Endothelial cell of umbilical vein (primary cell): Measurements from ENCODE around the gene CSTF3. TPM values are rescaled to one million over a fixed set of nuclear protein-coding genes. Genes with fewer than 3 reads are reported as not detected.

Experiments
- Bru-seq: library from RNA; stranded (reverse); fragments of 400-500 nt; gene quantifications from one replicate; lab custom pipeline; 2021; lab: Mats Ljungman, UMichigan
- BruChase-seq, 2 experiments: library from RNA; stranded (reverse); fragments of 400-500 nt; gene quantifications; one replicate each; lab custom pipeline; 2021; lab: Mats Ljungman, UMichigan
- BruUV-seq: library from RNA; stranded (reverse); fragments of 400-500 nt; replicated peaks from 2 replicates; lab custom pipeline; 2021; lab: Mats Ljungman, UMichigan
- CTCF ChIA-PET: fragments of 300-600, 350-600 bp; sonication (Branson Sonifier 250); formaldehyde crosslinking; loops from one replicate; lab custom pipeline; 2021; ENCODE audit warnings: antibody characterized with exemption, inconsistent platforms; lab: Charles Lee
- POLR2A ChIA-PET: fragments of 300-600, 350-600 bp; sonication (Branson Sonifier 250); formaldehyde crosslinking; loops from one replicate; lab custom pipeline; 2021; ENCODE audit warnings: antibody characterized with exemption, inconsistent platforms; lab: Charles Lee
- DNase-seq: peaks from one replicate; pipeline ENCODE4 v3.0.0-alpha.2; 2011; ENCODE audit warnings: low read depth, low spot score
- FAIRE-seq: peaks from 2 replicates; lab custom pipeline; 2011; peaks lifted over from hg19 to GRCh38; lab: Jason Lieb, UNC
- H2AFZ ChIP-seq: 2 replicates; pipeline ENCODE4 v1.6.0; 2012; ENCODE audit warnings: low read depth, low read length, control low read depth, inconsistent platforms
- H3K27ac ChIP-seq: 2 replicates; pipeline ENCODE4 v1.5.1; 2011; ENCODE audit warnings: low read depth, mild to moderate bottlenecking, control low read depth, low read length, moderate library complexity; ENCODE audit not compliant: insufficient read depth
- H3K27me3 ChIP-seq, 2 experiments: 2 replicates each; pipeline versions ENCODE4 v1.6.0 to v1.6.1; 2011; ENCODE audit warnings: low read length in 2 of 2, mixed read lengths in 1 of 2; ENCODE audit not compliant: control insufficient read depth in 2 of 2, insufficient read depth in 2 of 2
- H3K36me3 ChIP-seq, 2 experiments: 2 replicates in 1 of 2; 3 replicates in 1 of 2; pipeline ENCODE4 v1.5.1; 2011; ENCODE audit warnings: low read length in 2 of 2, mild to moderate bottlenecking in 1 of 2, moderate library complexity in 1 of 2; ENCODE audit not compliant: control insufficient read depth in 2 of 2, insufficient read depth in 2 of 2; ENCODE audit errors: extremely low read depth in 1 of 2
- H3K4me1 ChIP-seq: 3 replicates; pipeline ENCODE4 v1.5.1; 2011; ENCODE audit warnings: mild to moderate bottlenecking, low read length; ENCODE audit not compliant: control insufficient read depth, insufficient read depth; ENCODE audit errors: extremely low read depth
- H3K4me2 ChIP-seq: 2 replicates; pipeline ENCODE4 v1.6.1; 2011; ENCODE audit warnings: low read length, control low read depth, mixed read lengths; ENCODE audit not compliant: insufficient read depth
- H3K4me3 ChIP-seq, 3 experiments: fragments of 200-600 bp in 1 of 3; sonication (generic), shearing (Covaris generic) in 1 of 3; replicated peaks in 1 of 3; 2 replicates each; pipeline ENCODE4 v1.5.1; 2011 to 2016; ENCODE audit warnings: control low read depth in 3 of 3, low read length in 3 of 3, mild to moderate bottlenecking in 2 of 3, inconsistent platforms in 1 of 3, low read depth in 1 of 3, moderate library complexity in 1 of 3; ENCODE audit not compliant: insufficient read depth in 1 of 3
- H3K79me2 ChIP-seq: 2 replicates; pipeline ENCODE4 v1.6.0; 2012; ENCODE audit warnings: low read length, inconsistent platforms; ENCODE audit not compliant: control insufficient read depth, insufficient read depth
- H3K9ac ChIP-seq: replicated peaks from 2 replicates; pipeline ENCODE3; 2011; ENCODE audit warnings: low read length, control low read depth; ENCODE audit not compliant: insufficient read depth; ENCODE audit errors: extremely low read depth
- H3K9me1 ChIP-seq: replicated peaks from 3 replicates; pipeline ENCODE4 v1.6.0; 2011; ENCODE audit warnings: mild to moderate bottlenecking, low read length; ENCODE audit not compliant: control insufficient read depth, insufficient read depth; ENCODE audit errors: extremely low read depth
- H3K9me3 ChIP-seq: replicated peaks from 2 replicates; pipeline ENCODE4 v1.5.1; 2012; ENCODE audit warnings: low read length, inconsistent platforms; ENCODE audit not compliant: control insufficient read depth, insufficient read depth
- H4K20me1 ChIP-seq: replicated peaks from 2 replicates; pipeline ENCODE3; 2011; ENCODE audit warnings: mild to moderate bottlenecking, low read length; ENCODE audit not compliant: control insufficient read depth, insufficient read depth; ENCODE audit errors: extremely low read depth
- EZH2 ChIP-seq: IDR thresholded peaks from 2 replicates; pipeline ENCODE4 v1.6.1; 2012; ENCODE audit warnings: borderline replicate concordance, low read depth, mild to moderate bottlenecking, moderate library complexity, low read length, inconsistent platforms; ENCODE audit not compliant: severe bottlenecking
- FOS ChIP-seq: IDR thresholded peaks from 2 replicates; pipeline ENCODE4 v1.6.1; 2011; ENCODE audit warnings: mild to moderate bottlenecking, low read length, moderate library complexity, borderline replicate concordance; ENCODE audit not compliant: insufficient read depth
- GATA2 ChIP-seq: IDR thresholded peaks from 2 replicates; pipeline ENCODE4 v1.7.0; 2011; ENCODE audit warnings: low read depth, mild to moderate bottlenecking, moderate library complexity, mixed read lengths, low read length; ENCODE audit not compliant: insufficient read length, insufficient read depth
- POLR2A ChIP-seq: IDR thresholded peaks from 2 replicates; pipeline ENCODE4 v1.6.1; 2012; ENCODE audit warnings: low read depth, mild to moderate bottlenecking, control low read depth, low read length
- POLR2AphosphoS5 ChIP-seq: IDR thresholded peaks from 2 replicates; pipeline ENCODE4 v1.6.1; 2012; ENCODE audit warnings: low read depth, mild to moderate bottlenecking, control low read depth, low read length, moderate library complexity; ENCODE audit not compliant: insufficient read depth
- dilution Hi-C: fragments of 300-500 bp; cut with MboI; formaldehyde crosslinking; loops from one replicate; pipeline ENCODE4 v1.15.0; 2019; ENCODE audit warnings: low sequenced_read_pairs; ENCODE audit not compliant: extremely low pct_ligation_motif_present
- intact Hi-C: fragments of 100-400 bp; cut with micrococcal nuclease; formaldehyde crosslinking; loops from one replicate; pipeline ENCODE4 v1.10.0; 2022
- long read RNA-seq: library from polyadenylated mRNA; stranded (forward); transcript quantifications from one replicate; pipeline ENCODE4 v2.0.0, GENCODE V29; 2021
- polyA minus RNA-seq, 3 experiments: library from RNA; depleted of rRNA, polyadenylated mRNA; stranded (reverse); fragments of >200 nt; gene quantifications; 1 replicate in 1 of 3; 2 replicates in 2 of 3; pipeline ENCODE4 v1.2.3, GENCODE V29; 2011
- polyA plus RNA-seq, 4 experiments: library from polyadenylated mRNA; depleted of rRNA in 3 of 4; stranded (reverse) in 3 of 4; unstranded in 1 of 4; fragments of >200 nt; gene quantifications; 2 replicates each; pipeline versions ENCODE4 v1.2.1 to v1.2.3, GENCODE V29; 2011 to 2012; ENCODE audit warnings: missing spikeins in 1 of 4
- total RNA-seq: library from RNA; stranded (reverse); gene quantifications from 2 replicates; pipeline ENCODE4 v1.2.3, GENCODE V29; 2021
- TF ChIP-seq, protein P1 (sequence below), 2 donors: IDR thresholded peaks; 1 replicate in 1 of 2; 2 replicates in 1 of 2; pipeline ENCODE4 v1.5.1; 2011; ENCODE audit warnings: low read length in 2 of 2, mild to moderate bottlenecking in 2 of 2, moderate library complexity in 2 of 2, control low read depth in 1 of 2, inconsistent platforms in 1 of 2, low read depth in 1 of 2; ENCODE audit not compliant: insufficient read depth in 1 of 2; ENCODE audit errors: extremely low read depth in 1 of 2
- TF ChIP-seq, protein P2 (sequence below): IDR thresholded peaks from 2 replicates; pipeline ENCODE4 v1.6.1; 2011; ENCODE audit not compliant: insufficient read depth, insufficient read length

CSTF3 gene
- total RNA-seq, result 46.6 and 52.3 TPM in 2 replicates
- polyA plus RNA-seq, result 11.8 and 18.3 TPM in 2 replicates
- 20.0 and 23.1 TPM in 2 replicates for polyA plus RNA-seq (2011; cell fraction: cytosol; rRNA removed)
- polyA plus RNA-seq (2011; cell fraction: nucleus; rRNA removed), result 45.7 and 71.1 TPM in 2 replicates
- polyA plus RNA-seq (2012), result 44.1 and 67.2 TPM in 2 replicates
- polyA minus RNA-seq, result 28.4 and 40.6 TPM in 2 replicates
- polyA minus RNA-seq (2011; cell fraction: cytosol; rRNA and poly(A)+ RNA removed), result 9.6 TPM
- polyA minus RNA-seq (2011; cell fraction: nucleus; rRNA and poly(A)+ RNA removed), result 80.1 and 81.5 TPM in 2 replicates
- Bru-seq, nascent RNA, result percentile 94 among the genes with signal in this experiment
- percentile 83 among the genes with signal in this experiment for BruChase-seq, experiment 1, labeled RNA remaining after a 6-hour chase
- BruChase-seq, experiment 2, labeled RNA remaining after a 2-hour chase, result percentile 91 among the genes with signal in this experiment
- long read RNA-seq, transcript CSTF3-202 (2 exons, 715 nt), result minor isoform, 5 of 92 reads
- long read RNA-seq, transcript CSTF3-203 (3 exons, 1,132 nt), result minor isoform, 22 of 92 reads
- long read RNA-seq, transcript CSTF3-201 (21 exons, 2,797 nt), result major isoform, 47 of 92 reads
- long read RNA-seq, partial matches to known transcripts, result 7 of 92 reads
- long read RNA-seq, other reads (novel, unspliced or antisense), result 11 of 92 reads

DNA sequence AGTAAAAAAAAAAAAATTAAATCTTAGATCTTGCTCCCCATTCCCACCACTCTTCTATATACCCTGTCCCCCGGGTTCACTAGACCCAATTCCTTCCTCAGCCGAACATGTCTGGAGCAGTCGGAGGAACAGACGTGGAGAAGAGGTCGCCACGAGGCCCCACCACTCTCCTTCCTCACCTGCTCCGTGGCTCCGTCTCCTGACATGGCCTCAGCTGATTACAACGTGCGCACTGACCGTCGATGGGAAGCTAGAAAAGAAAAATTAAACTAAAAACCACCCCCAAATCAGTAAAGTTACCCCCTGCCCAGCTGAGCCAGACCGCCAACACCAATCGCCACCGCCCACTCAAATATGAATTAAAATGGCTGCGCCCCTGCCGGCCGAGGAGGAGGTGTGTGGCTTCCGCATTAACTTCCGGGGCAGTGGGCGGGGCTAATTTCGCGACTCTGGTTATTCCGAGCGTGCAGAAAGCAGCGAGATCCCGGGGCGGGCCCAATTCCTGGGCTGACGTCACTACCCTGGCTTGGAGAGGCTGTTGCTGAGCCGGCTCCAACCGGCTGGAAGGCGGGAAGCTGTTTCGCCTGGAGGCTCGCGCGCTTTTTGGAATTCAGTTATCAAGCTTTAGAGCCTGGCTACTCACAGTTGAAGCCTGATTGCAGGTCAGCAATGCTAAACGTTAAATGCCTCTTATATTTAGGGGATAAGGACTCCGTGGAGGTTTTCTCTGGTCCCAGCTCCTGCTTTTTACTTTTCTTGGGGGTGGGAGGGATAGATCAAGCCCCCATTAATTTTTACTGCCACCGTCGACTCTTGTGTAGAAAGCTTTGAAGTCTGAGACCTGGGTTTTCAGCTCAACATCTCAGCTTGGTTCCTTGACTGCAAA is at the start of gene CSTF3:
TSS of gene CSTF3 (minus strand) at position 361 of the 886 bp plus-strand sequence. CDS start at position 206, 155 bp downstream.
- ChIA-PET POLR2A (interaction anchor here (0.6 kb wide), 1 partner anchor 20 kb away, joined by 3 read pairs; no protein-coding TSS in a partner anchor), CTCF (interaction anchor here (0.7 to 1.7 kb wide), 11 partner anchors 10 to 581 kb away, joined by 3 to 7 read pairs (median 3); no protein-coding TSS in a partner anchor)
- H3K4me3 ChIP-seq, result peak within 1 kb of the TSS; percentile 62 to 100 (median 100)
- peak within 1 kb of the TSS; percentile 91 for H3K4me2 ChIP-seq
- FAIRE-seq (peak; percentile 96), DNase-seq (peak; percentile 99)
- peaks cover 23% of the 10 kb centered on the region for H3K4me1 ChIP-seq
- dilution Hi-C loops, result no loop called here
- H2AFZ ChIP-seq, result peak within 1 kb of the TSS; percentile 88
- H3K9ac ChIP-seq, result peak within 1 kb of the TSS; percentile 100
- H3K27me3 ChIP-seq, result no peaks in the 10 kb centered on the region
- intact Hi-C loops, result loop anchor here (1.0 to 5.0 kb wide), 4 partner anchors 97 to 667 kb away; partner anchors contain the start of gene CD59
- no peaks in the 10 kb centered on the region for H3K9me3 ChIP-seq
- BruUV-seq, result no TSS peak
- no peaks in the 10 kb centered on the region for H3K9me1 ChIP-seq
- H4K20me1 ChIP-seq, result peaks cover 11% of the 10 kb centered on the region
- H3K27ac ChIP-seq, result peak within 1 kb of the TSS; percentile 92
- TF ChIP-seq, protein P1, sequence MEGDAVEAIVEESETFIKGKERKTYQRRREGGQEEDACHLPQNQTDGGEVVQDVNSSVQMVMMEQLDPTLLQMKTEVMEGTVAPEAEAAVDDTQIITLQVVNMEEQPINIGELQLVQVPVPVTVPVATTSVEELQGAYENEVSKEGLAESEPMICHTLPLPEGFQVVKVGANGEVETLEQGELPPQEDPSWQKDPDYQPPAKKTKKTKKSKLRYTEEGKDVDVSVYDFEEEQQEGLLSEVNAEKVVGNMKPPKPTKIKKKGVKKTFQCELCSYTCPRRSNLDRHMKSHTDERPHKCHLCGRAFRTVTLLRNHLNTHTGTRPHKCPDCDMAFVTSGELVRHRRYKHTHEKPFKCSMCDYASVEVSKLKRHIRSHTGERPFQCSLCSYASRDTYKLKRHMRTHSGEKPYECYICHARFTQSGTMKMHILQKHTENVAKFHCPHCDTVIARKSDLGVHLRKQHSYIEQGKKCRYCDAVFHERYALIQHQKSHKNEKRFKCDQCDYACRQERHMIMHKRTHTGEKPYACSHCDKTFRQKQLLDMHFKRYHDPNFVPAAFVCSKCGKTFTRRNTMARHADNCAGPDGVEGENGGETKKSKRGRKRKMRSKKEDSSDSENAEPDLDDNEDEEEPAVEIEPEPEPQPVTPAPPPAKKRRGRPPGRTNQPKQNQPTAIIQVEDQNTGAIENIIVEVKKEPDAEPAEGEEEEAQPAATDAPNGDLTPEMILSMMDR (IDR thresholded peaks at IDR 0.05; ENCODE audit: extremely low read depth in 1 of 2, insufficient read depth in 1 of 2, low read depth in 1 of 2, low read length in 2 of 2), result peak; percentile 18 to 38
- TF ChIP-seq FOS, result peak; percentile 25
- peak; percentile 89 for TF ChIP-seq POLR2AphosphoS5
- peak; percentile 95 for TF ChIP-seq POLR2A
- TF ChIP-seq GATA2, result no peak
- TF ChIP-seq, protein P2, sequence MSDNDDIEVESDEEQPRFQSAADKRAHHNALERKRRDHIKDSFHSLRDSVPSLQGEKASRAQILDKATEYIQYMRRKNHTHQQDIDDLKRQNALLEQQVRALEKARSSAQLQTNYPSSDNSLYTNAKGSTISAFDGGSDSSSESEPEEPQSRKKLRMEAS, result peak; percentile 77
- no peak for TF ChIP-seq EZH2
- no peaks in the 10 kb centered on the region for H3K36me3 ChIP-seq
- H3K79me2 ChIP-seq, result peaks cover 53% of the 10 kb centered on the region
